Gastrocnemius medialis (tissue), 4 donors: ENCODE results near the gene FAM234A.

Experiments
- CTCF ChIP-seq, 5 experiments: fragments of 450-650 bp in 3 of 5; fragments of 200-600 bp in 2 of 5; sonication (generic) in 2 of 5; IDR thresholded peaks in 4 of 5; conservative IDR thresholded peaks in 1 of 5; 1 replicate in 4 of 5; 2 replicates in 1 of 5; pipeline ENCODE4 v1.5.1; 2016 to 2019; ENCODE audit warnings: antibody characterized with exemption in 5 of 5, mild to moderate bottlenecking in 3 of 5, moderate library complexity in 3 of 5
- POLR2A ChIP-seq, 2 donors: fragments of 450-650 bp; IDR thresholded peaks; one replicate each; pipeline ENCODE4 v1.6.1; 2017; ENCODE audit warnings: antibody characterized with exemption in 2 of 2, mild to moderate bottlenecking in 2 of 2, moderate library complexity in 2 of 2

- TF ChIP-seq CTCF (IDR thresholded peaks at IDR 0.05 in 4 of 5, conservative IDR thresholded peaks at IDR 0.05 in 1 of 5) (no peak), POLR2A (IDR thresholded peaks at IDR 0.05) (no peak)
These were observed 47.9 kb downstream of the FAM234A start for GRCh38 chr16:282491-282890.
